Loucy (cell line): ENCODE measurements around the gene RIPK3.

Experiments
- H2AFZ ChIP-seq: fragments of 200-600 bp; sonication (generic); 2 replicates; pipeline ENCODE4 v1.6.0; 2016; ENCODE audit warnings: antibody characterized with exemption, mild to moderate bottlenecking, low read length, moderate library complexity
- H3F3A ChIP-seq: fragments of 200-600 bp; 2 replicates; pipeline ENCODE4 v1.6.0; 2016; ENCODE audit warnings: antibody characterized with exemption, low read depth, mild to moderate bottlenecking
- H3K27me3 ChIP-seq: fragments of 200-600 bp; sonication (generic); 2 replicates; pipeline ENCODE4 v1.6.1; 2014; ENCODE audit warnings: low read length, mild to moderate bottlenecking; ENCODE audit not compliant: insufficient read depth, poor library complexity, severe bottlenecking
- H3K36me3 ChIP-seq: fragments of 200-600 bp; sonication (generic); 2 replicates; pipeline ENCODE4 v1.6.1; 2016; ENCODE audit warnings: low read length; ENCODE audit not compliant: insufficient read depth
- H3K4me1 ChIP-seq: fragments of 200-600 bp; sonication (generic); 2 replicates; pipeline ENCODE4 v1.5.1; 2014; ENCODE audit warnings: low read length, mild to moderate bottlenecking; ENCODE audit not compliant: insufficient read depth, poor library complexity, severe bottlenecking
- H3K4me2 ChIP-seq: fragments of 200-600 bp; sonication (generic); 2 replicates; pipeline ENCODE4 v1.6.0; 2014; ENCODE audit warnings: antibody characterized with exemption, low read length, low read depth, mild to moderate bottlenecking; ENCODE audit not compliant: poor library complexity, severe bottlenecking
- H3K4me3 ChIP-seq: fragments of 200-600 bp; sonication (generic); 2 replicates; pipeline ENCODE4 v1.5.1; 2014; ENCODE audit warnings: low read length, mild to moderate bottlenecking, mixed read lengths; ENCODE audit not compliant: poor library complexity, severe bottlenecking
- H3K79me2 ChIP-seq: fragments of 200-600 bp; sonication (generic); 2 replicates; pipeline ENCODE4 v1.6.1; 2014; ENCODE audit warnings: low read length; ENCODE audit not compliant: insufficient read depth
- H3K9ac ChIP-seq: fragments of 200-600 bp; sonication (generic); 2 replicates; pipeline ENCODE4 v1.6.0; 2014; ENCODE audit warnings: mild to moderate bottlenecking, low read depth, low read length, moderate library complexity; ENCODE audit not compliant: poor library complexity, severe bottlenecking
- H3K9me2 ChIP-seq: fragments of 200-600 bp; sonication (generic); replicated peaks from 2 replicates; pipeline ENCODE4 v1.6.1; 2016; ENCODE audit warnings: low read depth, low read length, mixed read lengths
- H3K9me3 ChIP-seq: fragments of 200-600 bp; sonication (generic); 2 replicates; pipeline ENCODE4 v1.6.1; 2014; ENCODE audit warnings: mild to moderate bottlenecking, antibody characterized with exemption, low read length, low read depth; ENCODE audit not compliant: insufficient read depth
- H4K20me1 ChIP-seq: fragments of 200-600 bp; sonication (generic); 2 replicates; pipeline ENCODE4 v1.6.0; 2014; ENCODE audit warnings: antibody characterized with exemption, low read length, mild to moderate bottlenecking; ENCODE audit not compliant: insufficient read depth, poor library complexity, severe bottlenecking
- EZH2phosphoT487 ChIP-seq: fragments of 200-600 bp; IDR thresholded peaks from 2 replicates; pipeline ENCODE4 v1.6.1; 2018; ENCODE audit warnings: antibody characterized with exemption, mild to moderate bottlenecking, moderate library complexity, borderline replicate concordance
- TF ChIP-seq, protein P1 (sequence below): fragments of 200-600 bp; sonication (generic); conservative IDR thresholded peaks from 2 replicates; pipeline ENCODE4 v1.5.1; 2014; ENCODE audit warnings: mild to moderate bottlenecking, antibody characterized with exemption, low read length

Gene RIPK3

DNA sequence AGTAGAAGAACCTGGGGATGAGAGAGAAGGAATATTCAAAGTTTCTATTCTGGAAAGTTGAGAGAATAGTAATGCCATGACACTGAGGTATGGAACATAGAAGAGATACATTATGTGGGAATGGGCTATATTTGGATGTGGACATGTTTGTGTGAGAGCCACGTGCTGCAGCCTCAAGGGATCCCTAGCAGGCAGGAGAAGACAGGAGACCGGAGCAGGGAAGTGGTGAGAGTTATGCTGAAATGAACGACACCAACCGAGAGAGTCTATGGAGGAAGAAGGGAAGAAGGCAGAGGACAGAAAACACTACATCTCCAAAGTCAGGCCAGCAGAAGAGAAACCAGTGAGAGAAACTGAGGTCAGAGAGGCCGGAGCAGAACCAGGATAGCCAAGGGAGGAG is 10.0 kb upstream of the RIPK3 start:
- Histone ChIP-seq H3K9me2 (no peaks in the 10 kb centered on the region), H3K9me3 (no peaks in the 10 kb centered on the region), H3K27me3 (no peaks in the 10 kb centered on the region), H3K79me2 (no peaks in the 10 kb centered on the region), H3K9ac (no peak overlapping the region), H2AFZ (0 out of 2 replicates have a peak overlapping the region, but pooled peaks have one; percentile 12), H3K4me1 (no peaks in the 10 kb centered on the region), H3F3A (no peaks in the 10 kb centered on the region), H3K4me2 (no peak overlapping the region), H3K4me3 (no peak overlapping the region), H4K20me1 (no peaks in the 10 kb centered on the region), H3K36me3 (no peaks in the 10 kb centered on the region)
- TF ChIP-seq, protein P1, sequence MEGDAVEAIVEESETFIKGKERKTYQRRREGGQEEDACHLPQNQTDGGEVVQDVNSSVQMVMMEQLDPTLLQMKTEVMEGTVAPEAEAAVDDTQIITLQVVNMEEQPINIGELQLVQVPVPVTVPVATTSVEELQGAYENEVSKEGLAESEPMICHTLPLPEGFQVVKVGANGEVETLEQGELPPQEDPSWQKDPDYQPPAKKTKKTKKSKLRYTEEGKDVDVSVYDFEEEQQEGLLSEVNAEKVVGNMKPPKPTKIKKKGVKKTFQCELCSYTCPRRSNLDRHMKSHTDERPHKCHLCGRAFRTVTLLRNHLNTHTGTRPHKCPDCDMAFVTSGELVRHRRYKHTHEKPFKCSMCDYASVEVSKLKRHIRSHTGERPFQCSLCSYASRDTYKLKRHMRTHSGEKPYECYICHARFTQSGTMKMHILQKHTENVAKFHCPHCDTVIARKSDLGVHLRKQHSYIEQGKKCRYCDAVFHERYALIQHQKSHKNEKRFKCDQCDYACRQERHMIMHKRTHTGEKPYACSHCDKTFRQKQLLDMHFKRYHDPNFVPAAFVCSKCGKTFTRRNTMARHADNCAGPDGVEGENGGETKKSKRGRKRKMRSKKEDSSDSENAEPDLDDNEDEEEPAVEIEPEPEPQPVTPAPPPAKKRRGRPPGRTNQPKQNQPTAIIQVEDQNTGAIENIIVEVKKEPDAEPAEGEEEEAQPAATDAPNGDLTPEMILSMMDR = no peak
- no peak for TF ChIP-seq EZH2phosphoT487

DNA sequence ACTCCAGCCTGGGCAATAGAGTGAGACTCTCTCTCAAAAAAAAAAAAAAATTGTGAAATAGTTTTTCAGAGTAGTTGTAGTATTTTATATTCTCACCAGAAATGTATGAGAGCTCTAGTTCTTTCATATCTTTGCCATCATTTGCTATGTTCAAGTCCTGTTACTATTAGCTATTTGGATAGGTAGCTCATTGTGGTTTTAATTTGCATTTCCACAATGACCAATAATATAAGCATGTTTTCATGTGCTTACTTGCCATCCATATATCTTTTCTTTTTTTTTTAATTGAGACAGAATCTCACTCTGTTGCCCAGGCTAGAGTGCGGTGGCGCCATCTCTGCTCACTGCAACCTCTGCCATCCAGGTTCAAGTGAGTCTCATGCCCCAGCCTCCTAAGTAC is 8.4 kb upstream of the RIPK3 start:
- Histone ChIP-seq H3F3A (no peaks in the 10 kb centered on the region), H3K4me1 (no peaks in the 10 kb centered on the region), H3K9me2 (no peaks in the 10 kb centered on the region), H4K20me1 (no peaks in the 10 kb centered on the region), H3K9ac (no peak overlapping the region), H3K9me3 (no peaks in the 10 kb centered on the region), H2AFZ (no peak overlapping the region), H3K79me2 (no peaks in the 10 kb centered on the region), H3K36me3 (no peaks in the 10 kb centered on the region), H3K4me3 (no peak overlapping the region), H3K27me3 (no peaks in the 10 kb centered on the region), H3K4me2 (no peak overlapping the region)
- no peak for TF ChIP-seq EZH2phosphoT487
- TF ChIP-seq, protein P1 = no peak

DNA sequence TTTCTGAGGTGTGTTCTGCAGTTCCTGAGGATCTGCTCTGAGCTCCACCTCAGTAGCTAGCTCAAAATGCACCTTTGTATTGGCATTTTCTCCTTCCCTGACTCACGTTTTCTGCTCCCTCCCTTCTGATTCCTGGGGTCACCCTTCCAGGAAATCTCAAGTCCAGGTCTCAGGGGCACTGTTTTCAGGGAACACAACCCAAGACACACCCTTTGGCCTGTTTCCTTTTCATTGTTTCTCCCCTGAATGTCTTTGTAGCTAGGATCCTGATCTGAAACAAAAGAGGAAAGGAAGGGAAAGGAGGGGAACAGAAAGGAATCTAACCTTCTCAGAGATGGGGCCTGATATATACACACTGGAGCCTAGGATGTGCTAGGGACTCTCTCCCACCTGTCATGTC is 7.3 kb upstream of the RIPK3 start:
- Histone ChIP-seq H3F3A (no peaks in the 10 kb centered on the region), H3K4me3 (no peak overlapping the region), H4K20me1 (no peaks in the 10 kb centered on the region), H3K9me3 (no peaks in the 10 kb centered on the region), H3K79me2 (no peaks in the 10 kb centered on the region), H3K4me2 (no peak overlapping the region), H3K27me3 (no peaks in the 10 kb centered on the region), H3K4me1 (no peaks in the 10 kb centered on the region), H2AFZ (no peak overlapping the region), H3K9ac (no peak overlapping the region), H3K9me2 (no peaks in the 10 kb centered on the region), H3K36me3 (no peaks in the 10 kb centered on the region)
- no peak for TF ChIP-seq EZH2phosphoT487
- TF ChIP-seq, protein P1 = no peak
